GM21619 (cell line): ENCODE results near the gene BRD2.

Experiments
- ATAC-seq: cut with Tn5 transposase; IDR thresholded peaks from one replicate; pipeline ENCODE4 v1.9.1; 2021; ENCODE audit not compliant: unreplicated experiment

The BRD2 gene

GRCh38 chr6:32971242-32971580 is 2.8 kb downstream of the BRD2 start:
- no peak for ATAC-seq

GRCh38 chr6:32971581-32972352 is 3.4 kb downstream of the BRD2 start:
- peak; percentile 36 for ATAC-seq

DNA sequence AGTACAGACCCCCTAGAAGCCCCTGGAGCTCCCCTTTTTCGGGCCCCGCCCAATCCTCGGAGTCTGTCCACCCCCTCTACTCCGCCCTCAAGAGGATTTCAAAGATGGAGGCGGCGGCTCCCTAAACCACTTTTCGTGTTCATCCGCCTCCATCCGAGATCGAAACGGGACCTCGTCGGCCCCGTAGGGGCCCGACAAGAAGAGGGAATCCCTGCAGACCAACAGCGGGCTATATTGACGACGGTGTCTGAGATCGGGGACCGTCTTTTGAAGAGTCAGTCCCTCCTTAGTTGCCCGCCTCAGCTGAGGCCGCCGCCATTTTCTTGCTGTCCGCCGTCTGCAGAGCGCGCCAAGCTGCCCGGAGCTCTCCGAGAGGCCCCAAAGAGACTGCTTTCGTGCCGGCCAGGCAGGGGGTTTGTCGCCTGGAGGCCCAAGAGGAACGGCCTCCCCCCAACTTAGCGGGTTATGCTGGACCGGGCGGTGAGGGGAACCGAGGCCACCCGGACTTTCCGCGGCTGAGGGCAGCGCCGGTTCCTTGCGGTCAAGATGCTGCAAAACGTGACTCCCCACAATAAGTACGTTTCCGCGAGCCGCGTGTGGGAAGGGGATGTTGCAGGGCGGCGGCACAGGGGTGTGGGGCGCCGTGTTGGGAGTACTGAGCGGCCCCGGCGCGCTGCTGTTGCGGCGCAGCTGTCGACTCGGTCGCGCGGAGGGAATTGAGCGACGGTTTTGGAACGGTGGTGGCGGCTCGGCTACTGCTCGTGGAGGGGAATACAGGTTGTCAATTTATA is 4.2 kb downstream of the BRD2 start:
- ATAC-seq = no peak

DNA sequence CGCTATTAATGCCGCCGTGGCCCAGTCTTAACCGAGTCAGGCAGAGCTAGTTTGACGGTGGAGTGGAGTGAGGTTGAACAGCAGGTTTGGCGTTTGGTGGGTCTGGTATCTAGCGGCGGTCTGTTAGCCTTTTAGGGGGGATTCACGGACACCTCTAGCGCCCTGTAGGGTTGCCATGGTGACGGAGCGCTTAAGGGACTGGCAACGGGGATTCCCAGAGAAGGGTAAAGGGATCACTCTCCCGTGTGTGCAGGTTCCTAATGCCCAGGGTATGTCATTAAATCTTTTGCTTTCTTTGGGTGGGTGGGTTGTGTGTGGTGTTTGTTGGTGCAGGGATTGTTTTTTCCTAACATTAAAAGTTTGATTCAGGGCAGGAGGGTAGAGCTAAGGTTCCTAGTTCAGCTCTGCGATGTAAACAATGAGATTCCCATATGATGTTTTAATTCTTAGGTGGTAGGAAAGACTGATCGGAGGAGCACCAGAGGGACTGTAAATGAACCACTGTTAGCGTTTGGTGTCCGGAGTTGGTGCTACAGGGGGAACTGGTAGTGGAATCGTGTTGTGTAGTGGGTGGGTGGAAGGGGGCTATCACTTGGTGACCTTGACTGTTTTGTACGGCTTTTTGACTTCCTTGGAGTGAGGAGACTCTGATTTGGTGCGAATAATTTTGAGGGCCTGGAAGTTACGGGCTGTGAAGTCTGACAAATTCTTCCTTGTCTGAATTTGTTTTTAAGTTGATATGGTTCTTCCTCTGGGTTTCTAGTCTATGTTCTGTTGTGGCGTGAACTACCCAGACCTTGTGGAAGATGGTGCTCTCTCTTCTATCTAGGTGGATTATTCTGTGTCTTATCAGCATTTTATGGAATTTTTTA is 5.0 kb downstream of the BRD2 start:
- no peak for ATAC-seq

DNA sequence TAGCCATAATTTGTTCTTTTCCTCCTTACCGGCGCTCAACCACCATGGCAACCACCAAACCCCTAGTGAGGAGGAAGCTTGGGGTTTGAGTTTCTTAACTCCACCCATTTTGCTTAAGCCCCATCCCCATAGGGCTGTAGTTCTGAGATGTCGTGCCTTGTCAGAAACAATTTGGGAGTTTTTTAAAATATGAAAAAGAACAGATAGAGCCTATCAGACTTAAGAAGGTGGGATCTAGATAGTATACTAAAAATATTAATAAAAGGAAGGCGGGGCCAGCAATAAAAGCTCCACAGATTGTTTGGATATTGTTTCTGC is 5.6 kb downstream of the BRD2 start:
- no peak for ATAC-seq

GRCh38 chr6:32974541-32975308 is 6.3 kb downstream of the BRD2 start:
- no peak for ATAC-seq

GRCh38 chr6:32975886-32976285 is 7.5 kb downstream of the BRD2 start:
- ATAC-seq = no peak

- ATAC-seq = no peak
Measured at GRCh38 chr6:32976334-32977069, 8.1 kb downstream of the BRD2 start.

- ATAC-seq = no peak
Measured at GRCh38 chr6:32977272-32977952, 9.0 kb downstream of the BRD2 start.

DNA sequence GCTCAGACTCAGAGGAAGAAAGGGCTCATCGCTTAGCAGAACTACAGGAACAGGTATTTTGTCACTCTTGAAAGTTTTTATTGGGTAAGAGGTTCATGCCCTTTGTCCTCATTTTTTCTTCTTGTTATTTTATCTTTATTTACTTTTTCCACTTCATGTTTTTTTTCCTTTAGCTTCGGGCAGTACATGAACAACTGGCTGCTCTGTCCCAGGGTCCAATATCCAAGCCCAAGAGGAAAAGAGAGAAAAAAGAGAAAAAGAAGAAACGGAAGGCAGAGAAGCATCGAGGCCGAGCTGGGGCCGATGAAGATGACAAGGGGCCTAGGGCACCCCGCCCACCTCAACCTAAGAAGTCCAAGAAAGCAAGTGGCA is 9.5 kb downstream of the BRD2 start:
- ATAC-seq = no peak

DNA sequence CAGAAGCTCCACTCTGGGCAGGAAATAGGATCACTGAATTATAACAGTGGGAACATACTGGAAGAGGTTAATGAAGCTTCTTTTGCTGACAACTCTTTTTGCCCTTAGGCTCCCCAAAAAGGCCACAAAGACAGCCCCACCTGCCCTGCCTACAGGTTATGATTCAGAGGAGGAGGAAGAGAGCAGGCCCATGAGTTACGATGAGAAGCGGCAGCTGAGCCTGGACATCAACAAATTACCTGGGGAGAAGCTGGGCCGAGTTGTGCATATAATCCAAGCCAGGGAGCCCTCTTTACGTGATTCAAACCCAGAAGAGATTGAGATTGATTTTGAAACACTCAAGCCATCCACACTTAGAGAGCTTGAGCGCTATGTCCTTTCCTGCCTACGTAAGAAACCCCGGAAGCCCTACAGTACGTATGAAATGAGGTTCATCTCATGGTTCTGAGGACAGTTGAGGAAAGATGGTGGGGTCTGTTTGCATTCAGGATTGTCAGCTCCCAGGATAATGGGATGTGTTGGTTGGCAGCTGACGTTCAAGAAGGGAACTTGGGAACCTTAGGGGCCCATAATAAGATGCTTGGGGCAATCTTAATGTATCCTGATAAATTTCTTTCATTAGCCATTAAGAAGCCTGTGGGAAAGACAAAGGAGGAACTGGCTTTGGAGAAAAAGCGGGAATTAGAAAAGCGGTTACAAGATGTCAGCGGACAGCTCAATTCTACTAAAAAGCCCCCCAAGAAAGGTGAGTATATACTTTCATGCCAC is 11.5 kb downstream of the BRD2 start:
- ATAC-seq = no peak

DNA sequence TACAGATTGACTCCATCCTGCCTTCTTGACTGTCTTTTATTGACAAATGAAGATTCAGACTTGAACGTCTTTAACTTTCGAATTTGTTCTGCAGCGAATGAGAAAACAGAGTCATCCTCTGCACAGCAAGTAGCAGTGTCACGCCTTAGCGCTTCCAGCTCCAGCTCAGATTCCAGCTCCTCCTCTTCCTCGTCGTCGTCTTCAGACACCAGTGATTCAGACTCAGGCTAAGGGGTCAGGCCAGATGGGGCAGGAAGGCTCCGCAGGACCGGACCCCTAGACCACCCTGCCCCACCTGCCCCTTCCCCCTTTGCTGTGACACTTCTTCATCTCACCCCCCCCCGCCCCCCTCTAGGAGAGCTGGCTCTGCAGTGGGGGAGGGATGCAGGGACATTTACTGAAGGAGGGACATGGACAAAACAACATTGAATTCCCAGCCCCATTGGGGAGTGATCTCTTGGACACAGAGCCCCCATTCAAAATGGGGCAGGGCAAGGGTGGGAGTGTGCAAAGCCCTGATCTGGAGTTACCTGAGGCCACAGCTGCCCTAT is 12.2 kb downstream of the BRD2 start:
- no peak for ATAC-seq

- ATAC-seq = no peak
Measured at GRCh38 chr6:32982084-32982701, 13.8 kb downstream of the BRD2 start.

DNA sequence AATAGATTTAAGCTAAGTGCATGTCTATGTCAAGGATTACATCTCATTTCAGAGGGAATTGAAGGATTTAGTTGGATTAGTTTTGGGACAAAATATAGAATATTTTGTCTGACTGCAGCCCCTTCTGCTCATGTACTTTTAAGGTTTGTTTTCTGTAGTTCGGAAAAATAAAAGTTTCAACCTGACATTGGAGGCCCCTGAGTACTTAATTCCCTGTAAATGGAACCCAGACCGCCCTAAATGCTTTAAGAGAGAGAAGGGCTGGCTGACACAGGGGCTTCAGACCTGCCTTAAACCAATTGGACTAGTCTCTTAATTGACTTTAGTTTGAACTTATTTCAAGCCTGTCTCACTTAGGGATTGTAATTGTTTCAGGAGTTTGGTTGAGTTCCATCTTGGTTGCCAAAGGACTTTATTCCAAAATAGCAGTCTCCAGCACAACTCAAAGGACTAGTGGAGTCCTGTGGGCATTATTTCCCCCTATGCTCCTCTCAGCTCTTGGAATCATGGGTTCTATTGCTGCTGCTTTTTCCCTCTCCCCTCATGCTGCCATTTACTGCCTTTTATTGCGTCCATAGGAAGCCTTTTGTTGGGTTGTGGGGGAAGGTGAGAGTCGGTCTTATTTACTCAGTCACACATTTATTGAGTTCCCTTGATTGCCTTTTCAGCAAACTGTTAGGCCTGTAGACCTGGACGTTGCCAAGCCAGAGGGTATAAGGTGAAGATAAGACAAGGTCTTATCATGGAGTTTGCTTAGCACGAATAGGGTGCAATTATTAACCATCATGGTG is 14.5 kb downstream of the BRD2 start:
- ATAC-seq = no peak

DNA sequence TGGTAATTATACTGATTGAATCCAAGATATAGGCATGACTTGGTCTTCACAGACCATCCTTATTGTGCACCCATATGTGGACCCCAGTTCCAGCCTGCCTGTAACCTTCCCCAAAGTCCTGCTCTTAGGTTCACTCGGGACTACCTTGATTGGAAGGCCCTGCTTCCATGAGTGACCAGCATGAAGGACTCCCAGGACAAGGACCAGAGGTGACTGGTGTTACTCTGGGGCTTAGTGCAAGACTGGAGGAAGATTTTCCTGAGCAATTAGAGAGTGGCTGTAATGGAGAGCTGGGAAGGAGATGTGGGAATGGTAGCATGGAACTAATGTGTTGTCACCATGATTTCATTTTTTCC is 15.1 kb downstream of the BRD2 start:
- no peak for ATAC-seq

GRCh38 chr6:32983964-32984621 is 15.7 kb downstream of the BRD2 start:
- ATAC-seq = no peak
